HG03097 (cell line): Measurements from ENCODE around the gene DEPP1.

Source experiments
- ATAC-seq: cut with Tn5 transposase; IDR thresholded peaks from one replicate; pipeline ENCODE4 v1.9.1; 2021; ENCODE audit not compliant: unreplicated experiment, low FRiP score

Gene DEPP1

GRCh38 chr10:44993922-44994751 lies 15.5 kb upstream of the DEPP1 start:
- ATAC-seq, result no peak

- ATAC-seq, result no peak
Observed at GRCh38 chr10:44993226-44993921, 14.8 kb upstream of the DEPP1 start.

DNA sequence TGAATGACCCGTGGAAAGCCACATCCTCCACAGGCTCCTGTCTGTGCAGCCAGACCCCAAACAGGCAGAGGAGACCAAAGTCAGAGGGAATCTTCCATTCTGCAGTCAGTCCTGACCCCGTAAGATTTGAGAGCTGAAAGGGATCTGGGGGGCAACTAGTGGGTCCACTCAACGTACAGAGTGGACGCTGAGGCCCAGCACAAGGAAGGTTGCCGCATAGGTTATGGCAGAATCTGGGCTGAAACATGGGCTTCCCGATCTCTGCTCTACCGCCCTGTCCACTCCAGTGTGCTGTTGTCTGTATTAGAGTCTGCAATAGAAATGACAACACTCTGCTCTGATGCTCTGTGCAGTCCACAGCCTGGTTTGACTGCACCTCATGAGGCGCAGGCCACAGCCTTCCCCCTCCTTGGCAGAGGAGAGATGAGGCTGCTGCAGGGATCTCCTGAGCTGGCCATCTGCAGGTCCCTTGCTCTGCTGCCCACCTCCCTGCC lies 14.2 kb upstream of the DEPP1 start:
- ATAC-seq, result no peak

GRCh38 chr10:44992070-44992731 lies 13.6 kb upstream of the DEPP1 start:
- no peak for ATAC-seq

GRCh38 chr10:44991571-44991970 lies 13.0 kb upstream of the DEPP1 start:
- no peak for ATAC-seq

- no peak for ATAC-seq
Observed at GRCh38 chr10:44990965-44991364, 12.4 kb upstream of the DEPP1 start.

DNA sequence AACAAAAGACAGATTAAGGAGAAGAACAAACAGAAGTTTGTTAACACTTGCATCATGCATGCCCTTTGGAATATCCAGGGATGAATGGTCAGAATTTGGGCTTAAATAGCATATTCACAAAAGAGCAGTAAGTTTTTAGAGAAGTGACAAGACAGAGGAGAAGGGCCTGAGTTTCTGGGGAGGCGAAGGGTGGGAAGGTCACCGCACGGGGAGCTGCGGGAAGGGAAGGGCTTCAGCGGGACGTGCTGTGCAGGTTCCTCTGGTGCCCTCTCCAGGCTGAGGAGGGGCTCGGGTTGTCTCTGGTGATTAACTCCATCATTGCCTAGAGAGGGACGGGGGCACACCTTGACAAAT lies 11.7 kb upstream of the DEPP1 start:
- no peak for ATAC-seq

DNA sequence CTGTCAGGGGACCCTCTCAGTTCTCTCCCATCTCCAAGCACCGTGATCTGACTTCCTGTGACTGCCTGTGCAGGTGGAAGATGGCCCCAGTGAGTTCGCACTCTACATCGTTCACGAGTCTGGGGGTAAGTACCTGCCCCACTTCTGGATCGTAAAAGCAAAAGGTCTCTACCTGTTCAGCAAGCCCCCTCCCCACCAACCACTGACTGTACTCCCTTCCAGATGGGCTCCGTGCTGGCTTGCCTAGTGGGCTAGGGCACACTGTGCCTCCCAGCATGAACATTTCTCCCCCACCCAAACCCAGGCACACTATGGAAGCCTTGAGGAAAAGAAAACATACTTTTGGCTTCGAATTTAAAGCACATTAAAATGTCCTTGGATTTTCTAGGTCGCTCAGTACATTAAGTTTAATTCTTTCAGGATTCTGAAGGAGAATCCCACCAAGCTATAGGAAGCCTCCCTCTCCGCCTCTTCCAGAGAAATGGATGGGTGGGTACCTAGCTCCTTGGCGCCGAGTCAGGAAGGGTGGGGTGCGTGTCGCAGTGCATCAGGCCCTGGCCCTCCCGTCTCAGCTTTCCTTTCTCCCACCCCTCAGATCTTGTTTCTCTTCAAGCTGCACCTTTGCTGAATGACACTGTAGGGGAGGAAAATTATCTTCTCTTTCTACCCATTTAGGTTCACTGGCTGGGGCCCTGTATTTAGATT lies 11.1 kb upstream of the DEPP1 start:
- ATAC-seq, result no peak

DNA sequence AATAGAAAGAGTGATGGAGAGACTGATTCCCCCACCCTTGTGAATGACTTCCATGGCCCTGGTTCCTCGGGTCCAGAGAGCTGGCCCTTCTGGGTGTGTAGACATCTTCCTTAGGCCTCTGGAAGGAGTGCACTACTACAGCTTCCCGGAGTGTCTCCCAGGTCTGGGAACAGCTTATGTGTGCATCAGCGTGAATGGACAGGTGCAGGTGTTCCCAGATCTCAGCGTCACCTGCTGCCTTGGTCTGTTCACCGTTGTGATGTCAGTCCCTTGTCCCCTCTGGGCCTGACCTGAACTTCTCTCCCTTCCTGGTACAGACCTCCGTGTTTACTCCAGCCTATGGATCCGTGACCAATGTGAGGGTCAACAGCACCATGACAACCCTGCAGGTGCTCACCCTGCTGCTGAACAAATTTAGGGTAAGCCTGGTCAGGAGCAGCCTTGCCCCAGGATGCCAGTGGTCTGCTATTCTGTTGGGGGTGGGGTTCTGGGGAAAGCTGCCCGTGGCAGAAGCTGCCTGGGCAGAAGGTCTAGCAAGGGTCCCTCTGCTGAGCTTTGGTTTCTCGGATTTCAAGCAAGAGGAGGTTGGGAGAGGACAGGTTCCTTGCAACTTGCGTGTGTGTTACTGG lies 10.5 kb upstream of the DEPP1 start:
- ATAC-seq, result no peak

GRCh38 chr10:44986670-44987069 lies 8.1 kb upstream of the DEPP1 start:
- ATAC-seq, result no peak

GRCh38 chr10:44986179-44986578 lies 7.6 kb upstream of the DEPP1 start:
- ATAC-seq, result no peak

- no peak for ATAC-seq
Observed at GRCh38 chr10:44985175-44985681, 6.6 kb upstream of the DEPP1 start.

GRCh38 chr10:44984671-44985101 lies 6.1 kb upstream of the DEPP1 start:
- no peak for ATAC-seq

GRCh38 chr10:44983895-44984278 lies 5.3 kb upstream of the DEPP1 start:
- no peak for ATAC-seq

- no peak for ATAC-seq
Observed at GRCh38 chr10:44983066-44983894, 4.7 kb upstream of the DEPP1 start.

DNA sequence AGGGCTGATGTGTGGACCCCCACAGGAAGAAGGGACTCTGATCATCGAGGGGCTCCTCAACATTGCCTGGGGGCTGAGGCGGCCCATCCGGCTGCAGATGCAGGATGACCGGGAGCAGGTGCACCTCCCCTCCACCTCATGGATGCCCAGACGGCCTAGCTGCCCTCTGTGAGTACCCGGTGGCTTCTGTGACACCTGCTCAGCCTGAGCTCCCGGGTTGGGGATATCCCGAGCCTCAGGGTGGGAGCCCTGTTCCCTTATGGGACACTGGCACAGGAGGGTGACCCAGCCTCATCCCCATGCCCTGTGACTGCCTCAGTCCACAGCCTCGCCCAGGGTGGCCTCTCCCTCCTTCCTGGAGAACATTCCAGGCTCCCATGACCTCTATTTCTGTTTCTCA lies 3.9 kb upstream of the DEPP1 start:
- no peak for ATAC-seq

- no peak for ATAC-seq
Observed at GRCh38 chr10:44982114-44982460, 3.5 kb upstream of the DEPP1 start.

DNA sequence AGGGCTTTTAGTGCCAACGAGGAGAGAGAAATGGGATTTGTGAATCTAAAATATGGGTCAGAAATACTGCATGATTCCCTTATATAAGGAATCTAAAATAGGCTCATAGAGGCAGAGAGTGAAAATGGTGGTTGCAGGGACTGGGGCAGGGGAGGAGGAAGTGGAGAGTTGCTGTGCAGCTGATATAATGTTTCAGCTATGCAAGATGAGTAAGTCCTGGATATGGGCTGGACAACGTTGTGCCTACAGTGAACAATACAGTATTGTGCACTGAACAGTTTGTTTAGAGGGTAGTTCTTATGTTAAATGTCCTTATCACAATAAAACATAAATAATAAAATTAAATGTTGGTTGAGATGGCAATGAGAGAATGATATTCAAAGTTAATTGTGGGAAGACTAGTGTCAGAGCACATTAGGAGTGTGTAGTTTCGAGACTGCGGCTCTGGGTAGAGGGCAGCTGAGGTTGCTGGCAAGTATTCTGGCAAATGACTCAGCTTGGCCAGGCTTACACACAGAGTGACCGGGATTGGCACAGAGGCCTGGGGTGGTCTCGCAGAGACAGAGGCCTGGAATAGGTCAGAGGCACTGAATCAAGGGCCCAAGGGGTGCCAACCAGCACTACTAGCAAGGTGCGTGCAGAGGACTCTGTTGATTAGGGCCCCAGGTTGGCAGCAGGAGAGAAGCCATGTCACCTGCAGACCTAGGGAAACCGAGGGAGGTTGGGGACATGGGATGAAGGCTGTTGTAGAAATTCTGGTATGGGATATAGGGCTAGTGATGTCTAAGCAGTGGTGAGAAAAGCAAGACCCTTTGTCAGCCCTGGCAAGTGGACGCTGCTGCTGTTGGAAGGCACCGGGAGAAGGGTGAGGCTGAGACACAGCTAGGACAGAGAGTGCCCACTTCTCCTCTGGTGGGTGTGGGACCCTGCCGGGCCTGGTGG lies 2.8 kb upstream of the DEPP1 start:
- ATAC-seq, result no peak
